ENCODE measurements around the gene ABCB6.

Gene ABCB6

DNA sequence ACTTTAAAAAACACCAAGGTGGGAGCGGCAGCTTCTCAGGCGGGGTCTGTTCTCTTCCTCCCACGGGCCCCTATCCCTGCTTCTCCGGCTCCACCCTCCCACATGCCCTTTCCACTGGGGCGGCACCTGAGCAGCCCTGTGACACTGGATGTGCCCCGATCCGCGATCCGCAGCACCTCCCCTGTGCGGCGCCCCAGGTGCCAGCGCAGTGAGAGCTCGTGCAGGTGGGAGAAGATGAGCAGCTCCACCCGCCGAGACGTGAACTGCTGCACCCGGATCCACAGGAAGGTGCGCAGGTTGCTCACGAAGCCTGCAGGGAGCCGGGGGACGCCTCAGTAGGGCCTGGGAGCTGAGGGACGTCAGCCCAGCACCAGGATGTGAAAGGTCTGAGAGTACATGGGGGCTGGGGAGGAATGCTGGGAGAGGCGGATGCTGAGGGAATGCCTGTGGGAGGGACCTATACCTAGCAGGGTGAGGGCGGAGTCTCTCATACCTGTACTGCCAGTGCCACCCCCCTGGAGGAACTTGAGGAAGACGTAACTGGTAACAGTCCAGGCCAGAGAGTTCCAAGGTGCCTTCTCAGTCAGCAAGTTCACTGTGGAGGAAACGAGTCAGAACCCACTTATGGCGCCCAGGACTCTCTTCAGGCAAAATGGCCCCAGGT is 2.8 kb downstream of the ABCB6 start:
- H3K9me3 ChIP-seq (ENCODE audit: control insufficient read depth, low read length): no peaks in the 10 kb centered on the region
- H3K18ac ChIP-seq (ENCODE audit: low read depth in 1 of 2, low read length in 2 of 2): no peak overlapping the region
- H2AK5ac ChIP-seq (ENCODE audit: low read length, severe bottlenecking): no peak overlapping the region
- peak overlapping the region in 1 of 2 experiments; percentile 48 for H3K14ac ChIP-seq (ENCODE audit: low read length in 2 of 2)
- H3K27ac ChIP-seq (ENCODE audit: low read length, poor library complexity, severe bottlenecking): no peak overlapping the region
- WGBS: 95% methylated on average over 27 of the region's 27 CpGs
- no peaks in the 10 kb centered on the region for H3K27me3 ChIP-seq (ENCODE audit: control insufficient read depth in 1 of 2, insufficient read depth in 1 of 2, low read length in 2 of 2)
- no peak overlapping the region for H3K4me3 ChIP-seq (ENCODE audit: insufficient read depth in 1 of 2, low read depth in 1 of 2, low read length in 2 of 2)
- H3K36me3 ChIP-seq (ENCODE audit: control insufficient read depth in 1 of 2, insufficient read depth in 2 of 2, low read depth in 1 of 2, low read length in 2 of 2): peaks cover 58 to 72% of the 10 kb centered on the region in 2 experiments
- no peak overlapping the region for H4K8ac ChIP-seq (ENCODE audit: low read length)
- peak overlapping the region in 1 of 2 experiments; percentile 7 for H2BK12ac ChIP-seq (ENCODE audit: low read length in 2 of 2)
- peak overlapping the region in 1 of 2 experiments; percentile 52 for H3K4ac ChIP-seq (ENCODE audit: low read depth in 1 of 2, low read length in 2 of 2)
- H2AFZ ChIP-seq (ENCODE audit: low read depth, low read length): no peak overlapping the region
- no peak for DNase-seq
- H3K4me1 ChIP-seq (ENCODE audit: control insufficient read depth, insufficient read depth, low read depth, low read length): peaks cover 15% of the 10 kb centered on the region
- H2BK15ac ChIP-seq (ENCODE audit: low read depth, poor library complexity, severe bottlenecking): no peak overlapping the region
- H2BK5ac ChIP-seq (ENCODE audit: low read depth, low read length, poor library complexity, severe bottlenecking): no peak overlapping the region
- H3K9ac ChIP-seq (ENCODE audit: low read length): peak overlapping the region; percentile 53
- H3K4me2 ChIP-seq (ENCODE audit: low read length, poor library complexity, severe bottlenecking): no peak overlapping the region
- no peak overlapping the region for H2BK120ac ChIP-seq (ENCODE audit: low read depth, low read length)
- no peak overlapping the region for H3K23ac ChIP-seq (ENCODE audit: low read length in 2 of 2)
- H3K79me1 ChIP-seq (replicated peaks; ENCODE audit: low read length, poor library complexity, severe bottlenecking): peaks cover 17% of the 10 kb centered on the region
- H4K91ac ChIP-seq (ENCODE audit: low read length): no peak overlapping the region

DNA sequence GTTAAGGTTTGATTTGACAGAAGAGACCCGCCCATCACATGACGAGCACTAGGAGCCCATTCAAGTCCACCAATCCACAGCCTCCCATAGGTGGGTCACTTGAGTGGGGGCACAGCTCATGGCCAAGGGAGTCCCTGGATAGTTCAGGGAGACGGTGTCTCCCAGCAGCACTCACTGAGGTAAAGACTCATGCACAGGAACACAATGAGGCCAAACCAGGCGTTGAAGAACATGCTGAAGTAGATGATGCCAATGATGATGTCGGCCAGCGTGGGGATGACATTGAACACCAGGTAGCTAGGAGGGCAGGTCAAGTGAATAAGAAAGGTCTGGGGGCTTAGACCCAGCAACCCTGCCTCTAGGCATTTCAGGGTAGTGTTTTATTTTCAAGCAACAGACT is 4.0 kb downstream of the ABCB6 start:
- H4K8ac ChIP-seq (ENCODE audit: low read length): no peak overlapping the region
- no peak for DNase-seq
- no peak overlapping the region for H3K14ac ChIP-seq (ENCODE audit: low read length in 2 of 2)
- no peak overlapping the region for H3K4me2 ChIP-seq (ENCODE audit: low read length, poor library complexity, severe bottlenecking)
- no peak overlapping the region for H2BK5ac ChIP-seq (ENCODE audit: low read depth, low read length, poor library complexity, severe bottlenecking)
- H3K27ac ChIP-seq (ENCODE audit: low read length, poor library complexity, severe bottlenecking): no peak overlapping the region
- no peak overlapping the region for H2BK120ac ChIP-seq (ENCODE audit: low read depth, low read length)
- H3K4me3 ChIP-seq (ENCODE audit: insufficient read depth in 1 of 2, low read depth in 1 of 2, low read length in 2 of 2): no peak overlapping the region
- H3K18ac ChIP-seq (ENCODE audit: low read depth in 1 of 2, low read length in 2 of 2): no peak overlapping the region
- H2AFZ ChIP-seq (ENCODE audit: low read depth, low read length): no peak overlapping the region
- H3K9me3 ChIP-seq (ENCODE audit: control insufficient read depth, low read length): no peaks in the 10 kb centered on the region
- H2BK12ac ChIP-seq (ENCODE audit: low read length in 2 of 2): no peak overlapping the region
- peaks cover 17% of the 10 kb centered on the region for H3K79me1 ChIP-seq (replicated peaks; ENCODE audit: low read length, poor library complexity, severe bottlenecking)
- no peak overlapping the region for H3K23ac ChIP-seq (ENCODE audit: low read length in 2 of 2)
- WGBS: 96% methylated on average over 6 of the region's 6 CpGs
- no peak overlapping the region for H3K4ac ChIP-seq (ENCODE audit: low read depth in 1 of 2, low read length in 2 of 2)
- H2AK5ac ChIP-seq (ENCODE audit: low read length, severe bottlenecking): no peak overlapping the region
- no peaks in the 10 kb centered on the region for H3K27me3 ChIP-seq (ENCODE audit: control insufficient read depth in 1 of 2, insufficient read depth in 1 of 2, low read length in 2 of 2)
- no peak overlapping the region for H3K9ac ChIP-seq (ENCODE audit: low read length)
- H3K36me3 ChIP-seq (ENCODE audit: control insufficient read depth in 1 of 2, insufficient read depth in 2 of 2, low read depth in 1 of 2, low read length in 2 of 2): peaks cover 58 to 72% of the 10 kb centered on the region in 2 experiments
- H2BK15ac ChIP-seq (ENCODE audit: low read depth, poor library complexity, severe bottlenecking): no peak overlapping the region
- H4K91ac ChIP-seq (ENCODE audit: low read length): no peak overlapping the region
- peaks cover 15% of the 10 kb centered on the region for H3K4me1 ChIP-seq (ENCODE audit: control insufficient read depth, insufficient read depth, low read depth, low read length)

DNA sequence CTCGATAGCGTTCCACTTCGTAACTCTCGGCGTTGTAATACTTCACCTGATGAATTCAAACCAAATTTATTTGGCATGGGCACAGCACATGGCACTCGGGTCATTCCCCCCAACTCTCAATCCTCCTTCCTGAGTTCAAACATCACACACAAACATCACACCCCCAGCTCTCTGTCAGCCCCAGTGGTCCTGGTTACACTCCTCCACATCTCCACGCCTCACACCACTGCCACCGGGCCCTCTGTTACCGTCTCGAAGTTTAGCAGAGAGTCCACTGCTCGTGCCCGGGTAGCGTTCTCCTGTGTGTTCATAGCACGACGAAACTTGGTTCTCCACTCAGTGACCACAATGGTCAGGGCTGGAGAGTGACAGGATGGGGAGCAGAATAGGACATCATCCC is 4.6 kb downstream of the ABCB6 start:
- Histone ChIP-seq H3K27me3 (ENCODE audit: control insufficient read depth in 1 of 2, insufficient read depth in 1 of 2, low read length in 2 of 2) (no peaks in the 10 kb centered on the region), H2BK5ac (ENCODE audit: low read depth, low read length, poor library complexity, severe bottlenecking) (no peak overlapping the region), H3K9ac (ENCODE audit: low read length) (no peak overlapping the region), H3K79me1 (replicated peaks; ENCODE audit: low read length, poor library complexity, severe bottlenecking) (peaks cover 17% of the 10 kb centered on the region), H3K4me2 (ENCODE audit: low read length, poor library complexity, severe bottlenecking) (no peak overlapping the region), H2BK120ac (ENCODE audit: low read depth, low read length) (no peak overlapping the region), H3K4me3 (ENCODE audit: insufficient read depth in 1 of 2, low read depth in 1 of 2, low read length in 2 of 2) (no peak overlapping the region), H2BK12ac (ENCODE audit: low read length in 2 of 2) (no peak overlapping the region), H2AFZ (ENCODE audit: low read depth, low read length) (no peak overlapping the region), H3K18ac (ENCODE audit: low read depth in 1 of 2, low read length in 2 of 2) (no peak overlapping the region), H3K4me1 (ENCODE audit: control insufficient read depth, insufficient read depth, low read depth, low read length) (peaks cover 12% of the 10 kb centered on the region), H3K36me3 (ENCODE audit: control insufficient read depth in 1 of 2, insufficient read depth in 2 of 2, low read depth in 1 of 2, low read length in 2 of 2) (peaks cover 58 to 75% of the 10 kb centered on the region in 2 experiments), H3K27ac (ENCODE audit: low read length, poor library complexity, severe bottlenecking) (no peak overlapping the region), H3K4ac (ENCODE audit: low read depth in 1 of 2, low read length in 2 of 2) (no peak overlapping the region), H2BK15ac (ENCODE audit: low read depth, poor library complexity, severe bottlenecking) (no peak overlapping the region), H2AK5ac (ENCODE audit: low read length, severe bottlenecking) (no peak overlapping the region), H4K91ac (ENCODE audit: low read length) (no peak overlapping the region), H4K8ac (ENCODE audit: low read length) (no peak overlapping the region), H3K23ac (ENCODE audit: low read length in 2 of 2) (no peak overlapping the region), H3K14ac (ENCODE audit: low read length in 2 of 2) (no peak overlapping the region), H3K9me3 (ENCODE audit: control insufficient read depth, low read length) (no peaks in the 10 kb centered on the region)
- WGBS: 94% methylated on average over 15 of the region's 15 CpGs
- no peak for DNase-seq

DNA sequence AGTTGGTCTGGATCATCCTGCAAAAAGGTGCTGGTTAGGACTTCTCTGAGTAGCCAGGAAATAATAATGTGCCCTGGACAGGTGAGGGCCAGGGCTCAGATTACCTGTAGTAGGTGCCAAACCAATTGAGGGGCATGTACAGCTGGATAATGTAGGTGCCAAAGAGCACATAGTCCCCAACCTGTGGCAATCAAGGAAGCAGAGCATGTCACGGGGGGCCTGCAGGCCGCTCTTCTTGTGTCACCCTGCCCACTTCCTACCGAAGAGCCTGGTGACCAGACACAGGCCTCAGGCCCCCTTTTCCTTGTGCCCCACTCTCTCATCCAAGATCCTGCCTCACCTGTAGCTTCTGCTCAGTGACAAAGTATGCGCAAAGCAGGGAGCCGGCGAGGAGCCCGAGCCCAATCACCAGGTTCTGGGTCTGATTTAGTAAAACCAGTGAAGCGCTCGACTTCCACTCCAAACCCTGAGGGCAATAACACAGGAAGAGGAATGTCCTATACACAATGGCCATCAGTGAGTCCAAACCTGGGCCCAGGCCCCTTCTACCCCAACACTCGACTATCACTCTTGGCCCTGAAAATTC is 5.2 kb downstream of the ABCB6 start:
- no peak overlapping the region for H4K8ac ChIP-seq (ENCODE audit: low read length)
- DNase-seq: no peak
- H3K18ac ChIP-seq (ENCODE audit: low read depth in 1 of 2, low read length in 2 of 2): no peak overlapping the region
- no peak overlapping the region for H3K27ac ChIP-seq (ENCODE audit: low read length, poor library complexity, severe bottlenecking)
- H3K27me3 ChIP-seq (ENCODE audit: control insufficient read depth in 1 of 2, insufficient read depth in 1 of 2, low read length in 2 of 2): no peaks in the 10 kb centered on the region
- H2BK12ac ChIP-seq (ENCODE audit: low read length in 2 of 2): no peak overlapping the region
- no peak overlapping the region for H3K4me3 ChIP-seq (ENCODE audit: insufficient read depth in 1 of 2, low read depth in 1 of 2, low read length in 2 of 2)
- H3K9ac ChIP-seq (ENCODE audit: low read length): no peak overlapping the region
- WGBS: 98% methylated on average over 10 of the region's 10 CpGs
- H3K4me2 ChIP-seq (ENCODE audit: low read length, poor library complexity, severe bottlenecking): no peak overlapping the region
- peaks cover 8% of the 10 kb centered on the region for H3K4me1 ChIP-seq (ENCODE audit: control insufficient read depth, insufficient read depth, low read depth, low read length)
- no peaks in the 10 kb centered on the region for H3K9me3 ChIP-seq (ENCODE audit: control insufficient read depth, low read length)
- no peak overlapping the region for H2BK15ac ChIP-seq (ENCODE audit: low read depth, poor library complexity, severe bottlenecking)
- H2BK120ac ChIP-seq (ENCODE audit: low read depth, low read length): no peak overlapping the region
- H2AK5ac ChIP-seq (ENCODE audit: low read length, severe bottlenecking): no peak overlapping the region
- H2BK5ac ChIP-seq (ENCODE audit: low read depth, low read length, poor library complexity, severe bottlenecking): no peak overlapping the region
- peaks cover 19% of the 10 kb centered on the region for H3K79me1 ChIP-seq (replicated peaks; ENCODE audit: low read length, poor library complexity, severe bottlenecking)
- peaks cover 62 to 80% of the 10 kb centered on the region in 2 experiments for H3K36me3 ChIP-seq (ENCODE audit: control insufficient read depth in 1 of 2, insufficient read depth in 2 of 2, low read depth in 1 of 2, low read length in 2 of 2)
- no peak overlapping the region for H3K23ac ChIP-seq (ENCODE audit: low read length in 2 of 2)
- no peak overlapping the region for H3K14ac ChIP-seq (ENCODE audit: low read length in 2 of 2)
- H4K91ac ChIP-seq (ENCODE audit: low read length): no peak overlapping the region
- no peak overlapping the region for H2AFZ ChIP-seq (ENCODE audit: low read depth, low read length)
- no peak overlapping the region for H3K4ac ChIP-seq (ENCODE audit: low read depth in 1 of 2, low read length in 2 of 2)

All from mesenchymal stem cell (in vitro differentiated cells and primary cell).